GM23338 (cell line): ENCODE data around the gene TBCB. TPM values are rescaled to one million over a fixed set of nuclear protein-coding genes. Genes with fewer than 3 reads are reported as not detected.

Source experiments
- ATAC-seq: fragments of 200-7000 bp; cut with Tn5 transposase; 3 replicates; pipeline ENCODE4 v1.9.1; 2020
- DNase-seq: peaks from one replicate; pipeline ENCODE4 v3.0.0-alpha.2; 2015; ENCODE audit warnings: low spot score
- H2AFZ ChIP-seq: fragments of 200-600 bp; sonication (generic); 2 replicates; pipeline ENCODE4 v1.8.0; 2016; ENCODE audit warnings: antibody characterized with exemption, mild to moderate bottlenecking, moderate library complexity
- H3F3A ChIP-seq: fragments of 200-600 bp; sonication (generic); replicated peaks from 2 replicates; pipeline ENCODE4 v1.8.0; 2017; ENCODE audit warnings: antibody characterized with exemption, mixed run types, low read depth
- H3K27ac ChIP-seq: fragments of 200-600 bp; sonication (generic); 2 replicates; pipeline ENCODE4 v1.6.1; 2016; ENCODE audit warnings: low read depth
- H3K27me3 ChIP-seq: fragments of 200-600 bp; sonication (generic); 2 replicates; pipeline ENCODE4 v1.8.0; 2016; ENCODE audit warnings: mild to moderate bottlenecking, mixed run types, moderate library complexity; ENCODE audit not compliant: insufficient read depth
- H3K36me3 ChIP-seq: fragments of 200-600 bp; sonication (generic); 2 replicates; pipeline ENCODE4 v1.8.0; 2016; ENCODE audit warnings: mild to moderate bottlenecking; ENCODE audit not compliant: insufficient read depth
- H3K4me1 ChIP-seq: fragments of 200-600 bp; sonication (generic); 2 replicates; pipeline ENCODE4 v1.8.0; 2016; ENCODE audit warnings: mild to moderate bottlenecking, moderate library complexity; ENCODE audit not compliant: insufficient read depth
- H3K4me2 ChIP-seq: fragments of 200-600 bp; sonication (generic); 2 replicates; pipeline ENCODE4 v1.7.1; 2017; ENCODE audit warnings: mixed run types
- H3K4me3 ChIP-seq: fragments of 200-600 bp; sonication (generic); 2 replicates; pipeline ENCODE4 v1.6.1; 2016; ENCODE audit warnings: mixed run types
- H3K79me2 ChIP-seq: fragments of 200-600 bp; sonication (generic); replicated peaks from 2 replicates; pipeline ENCODE4 v1.8.0; 2017; ENCODE audit warnings: mild to moderate bottlenecking; ENCODE audit not compliant: insufficient read depth
- H3K9me2 ChIP-seq: fragments of 200-600 bp; sonication (generic); 2 replicates; pipeline ENCODE4 v1.8.0; 2017; ENCODE audit not compliant: insufficient read depth
- H4K20me1 ChIP-seq: fragments of 200-600 bp; sonication (generic); replicated peaks from 2 replicates; pipeline ENCODE4 v1.8.0; 2017; ENCODE audit warnings: mild to moderate bottlenecking; ENCODE audit not compliant: insufficient read depth
- H3K27ac Mint-ChIP-seq: 2 replicates; pipeline ENCODE4 v1.8.0; 2020; ENCODE audit warnings: inconsistent platforms, mild to moderate bottlenecking, moderate library complexity, mixed read lengths
- H3K27me3 Mint-ChIP-seq: 3 replicates; pipeline ENCODE4 v1.8.0; 2022; ENCODE audit warnings: low read depth, mild to moderate bottlenecking, moderate library complexity, mixed read lengths, inconsistent platforms; ENCODE audit not compliant: insufficient read depth, poor library complexity
- H3K36me3 Mint-ChIP-seq: 3 replicates; pipeline ENCODE4 v1.8.0; 2021; ENCODE audit warnings: low read depth, mild to moderate bottlenecking, inconsistent platforms, moderate library complexity, mixed read lengths
- H3K4me1 Mint-ChIP-seq: 3 replicates; pipeline ENCODE4 v1.8.0; 2020; ENCODE audit warnings: mild to moderate bottlenecking, inconsistent platforms, mixed read lengths
- H3K4me3 Mint-ChIP-seq: 3 replicates; pipeline ENCODE4 v1.8.0; 2021; ENCODE audit warnings: moderate library complexity, mild to moderate bottlenecking, inconsistent platforms, mixed read lengths
- H3K9me3 Mint-ChIP-seq: 3 replicates; pipeline ENCODE4 v1.8.0; 2020; ENCODE audit warnings: moderate library complexity, mild to moderate bottlenecking, inconsistent platforms, mixed read lengths
- CREB1 ChIP-seq: fragments of 250-450 bp; sonication (Bioruptor Pico); IDR thresholded peaks from 2 replicates; pipeline ENCODE4 v1.5.0; 2020; ENCODE audit warnings: low read depth, mild to moderate bottlenecking, moderate library complexity
- ETS1 ChIP-seq: IDR thresholded peaks from 2 replicates; pipeline ENCODE4 v1.6.1; 2016; ENCODE audit warnings: antibody characterized with exemption
- EZH2 ChIP-seq: fragments of 200-600 bp; sonication (generic); IDR thresholded peaks from one replicate; pipeline ENCODE4 v1.8.0; 2017; ENCODE audit warnings: antibody characterized with exemption, mild to moderate bottlenecking, low read depth; ENCODE audit not compliant: unreplicated experiment
- EZH2phosphoT487 ChIP-seq: fragments of 200-600 bp; sonication (generic); IDR thresholded peaks from one replicate; pipeline ENCODE4 v1.8.1; 2018; ENCODE audit warnings: antibody characterized with exemption; ENCODE audit not compliant: unreplicated experiment
- JUNB ChIP-seq: IDR thresholded peaks from one replicate; pipeline ENCODE4 v1.6.1; 2016; ENCODE audit warnings: antibody characterized with exemption; ENCODE audit not compliant: unreplicated experiment
- STAT1 ChIP-seq: IDR thresholded peaks from one replicate; pipeline ENCODE4 v1.6.1; 2016; ENCODE audit warnings: antibody characterized with exemption; ENCODE audit not compliant: unreplicated experiment
- ZNF114 ChIP-seq: fragments of 250-450 bp; sonication (Bioruptor Pico); IDR thresholded peaks from 2 replicates; pipeline ENCODE4 v1.5.0; 2020; ENCODE audit warnings: mild to moderate bottlenecking, moderate library complexity
- ZNF462 ChIP-seq: fragments of 250-450 bp; sonication (Bioruptor Pico); IDR thresholded peaks from 2 replicates; pipeline ENCODE4 v1.5.0; 2020; ENCODE audit warnings: mild to moderate bottlenecking, moderate library complexity
- polyA plus RNA-seq: library from polyadenylated mRNA; unstranded; fragments of >200 nt; fragmentation: Nextera tagmentation; extraction: Ambion mirVana; gene quantifications from 2 replicates; pipeline ENCODE4 v1.2.1, GENCODE V29; 2016
- total RNA-seq: library from RNA; depleted of rRNA; stranded (reverse); fragments of >200 nt; shearing (Covaris generic); gene quantifications from 2 replicates; pipeline ENCODE4 v1.2.3, GENCODE V29; 2014
- TF ChIP-seq, protein P1 (sequence below): IDR thresholded peaks from one replicate; pipeline ENCODE4 v1.6.1; 2018; ENCODE audit warnings: antibody characterized with exemption; ENCODE audit not compliant: unreplicated experiment

The TBCB gene
- total and polyA plus RNA-seq, 2 experiments from 2014 or later: 275 to 290 TPM

- no peak for TF ChIP-seq ZNF462 (CRISPR knock-in tag)
- TF ChIP-seq ZNF114: no peak
- TF ChIP-seq ETS1: no peak
- no peak for TF ChIP-seq EZH2phosphoT487
- TF ChIP-seq EZH2: no peak
- TF ChIP-seq STAT1: no peak
- no peak for TF ChIP-seq JUNB
- TF ChIP-seq CREB1: no peak
Observed at GRCh38 chr19:36093146-36093662, 22.1 kb upstream of the TBCB start (continued).

- no peak for DNase-seq
- H2AFZ ChIP-seq: no peak overlapping the region
- no peak overlapping the region for H3K4me3 ChIP-seq
- Mint-ChIP-seq H3K27ac (no peak overlapping the region), H3K27me3 (peaks cover 2% of the 10 kb centered on the region), H3K4me3 (no peak overlapping the region), H3K9me3 (no peaks in the 10 kb centered on the region), H3K36me3 (peaks cover 75% of the 10 kb centered on the region), H3K4me1 (no peaks in the 10 kb centered on the region)
- H3F3A ChIP-seq: 0 out of 2 replicates have a peak, but pooled peaks cover 2% of the 10 kb centered on the region
- H4K20me1 ChIP-seq: no peaks in the 10 kb centered on the region; the same call in 1 of the 2 replicates
- H3K27ac ChIP-seq: no peak overlapping the region
- peaks cover 13% of the 10 kb centered on the region for H3K36me3 ChIP-seq
- no peaks in the 10 kb centered on the region for H3K9me2 ChIP-seq
- H3K4me2 ChIP-seq: no peak overlapping the region
- ATAC-seq: no peak
- H3K27me3 ChIP-seq: no peaks in the 10 kb centered on the region
- no peaks in the 10 kb centered on the region for H3K79me2 ChIP-seq
- H3K4me1 ChIP-seq: no peaks in the 10 kb centered on the region
- TF ChIP-seq, protein P1, sequence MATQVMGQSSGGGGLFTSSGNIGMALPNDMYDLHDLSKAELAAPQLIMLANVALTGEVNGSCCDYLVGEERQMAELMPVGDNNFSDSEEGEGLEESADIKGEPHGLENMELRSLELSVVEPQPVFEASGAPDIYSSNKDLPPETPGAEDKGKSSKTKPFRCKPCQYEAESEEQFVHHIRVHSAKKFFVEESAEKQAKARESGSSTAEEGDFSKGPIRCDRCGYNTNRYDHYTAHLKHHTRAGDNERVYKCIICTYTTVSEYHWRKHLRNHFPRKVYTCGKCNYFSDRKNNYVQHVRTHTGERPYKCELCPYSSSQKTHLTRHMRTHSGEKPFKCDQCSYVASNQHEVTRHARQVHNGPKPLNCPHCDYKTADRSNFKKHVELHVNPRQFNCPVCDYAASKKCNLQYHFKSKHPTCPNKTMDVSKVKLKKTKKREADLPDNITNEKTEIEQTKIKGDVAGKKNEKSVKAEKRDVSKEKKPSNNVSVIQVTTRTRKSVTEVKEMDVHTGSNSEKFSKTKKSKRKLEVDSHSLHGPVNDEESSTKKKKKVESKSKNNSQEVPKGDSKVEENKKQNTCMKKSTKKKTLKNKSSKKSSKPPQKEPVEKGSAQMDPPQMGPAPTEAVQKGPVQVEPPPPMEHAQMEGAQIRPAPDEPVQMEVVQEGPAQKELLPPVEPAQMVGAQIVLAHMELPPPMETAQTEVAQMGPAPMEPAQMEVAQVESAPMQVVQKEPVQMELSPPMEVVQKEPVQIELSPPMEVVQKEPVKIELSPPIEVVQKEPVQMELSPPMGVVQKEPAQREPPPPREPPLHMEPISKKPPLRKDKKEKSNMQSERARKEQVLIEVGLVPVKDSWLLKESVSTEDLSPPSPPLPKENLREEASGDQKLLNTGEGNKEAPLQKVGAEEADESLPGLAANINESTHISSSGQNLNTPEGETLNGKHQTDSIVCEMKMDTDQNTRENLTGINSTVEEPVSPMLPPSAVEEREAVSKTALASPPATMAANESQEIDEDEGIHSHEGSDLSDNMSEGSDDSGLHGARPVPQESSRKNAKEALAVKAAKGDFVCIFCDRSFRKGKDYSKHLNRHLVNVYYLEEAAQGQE: no peak
- no peak for TF ChIP-seq ETS1
Observed at GRCh38 chr19:36093687-36094086, 21.6 kb upstream of the TBCB start.
